GM12872 (cell line): ENCODE results near the gene CD59.

Experiments used
- TF ChIP-seq, protein P1 (sequence below): IDR thresholded peaks from 3 replicates; pipeline ENCODE4 v1.5.1; 2011; ENCODE audit warnings: low read depth, mild to moderate bottlenecking, low read length, moderate library complexity; ENCODE audit not compliant: insufficient read depth

CD59 gene

DNA sequence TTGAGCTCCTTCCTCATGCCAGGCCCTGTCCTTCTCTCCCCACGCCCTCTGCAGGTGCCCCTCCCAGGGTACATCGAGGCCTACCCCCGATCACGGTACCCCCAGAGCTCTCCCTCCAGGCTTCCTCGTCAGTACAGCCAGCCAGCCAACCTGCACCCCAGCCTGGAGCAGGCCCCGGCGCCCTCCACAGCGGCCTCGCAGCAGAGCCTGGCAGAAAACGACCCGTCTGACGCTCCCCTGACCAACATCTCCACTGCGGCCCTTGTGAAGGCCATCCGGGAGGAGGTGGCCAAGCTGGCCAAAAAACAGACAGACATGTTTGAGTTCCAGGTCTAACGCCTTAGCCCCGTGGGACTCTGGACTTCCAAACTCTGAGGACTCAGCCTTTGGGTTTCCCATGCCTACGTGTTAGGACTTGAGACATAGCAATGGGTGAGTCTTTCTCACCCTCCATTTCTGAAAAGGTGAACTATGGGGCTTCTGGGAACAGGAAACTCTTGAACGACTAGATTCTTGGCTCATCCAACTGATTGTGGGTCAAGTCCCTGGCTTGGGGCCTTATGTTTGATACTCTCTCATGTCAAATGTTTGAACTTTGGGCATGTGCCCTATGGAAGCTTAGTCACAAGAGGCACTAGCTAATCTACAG, 68.3 kb downstream of the CD59 start:
- TF ChIP-seq, protein P1, sequence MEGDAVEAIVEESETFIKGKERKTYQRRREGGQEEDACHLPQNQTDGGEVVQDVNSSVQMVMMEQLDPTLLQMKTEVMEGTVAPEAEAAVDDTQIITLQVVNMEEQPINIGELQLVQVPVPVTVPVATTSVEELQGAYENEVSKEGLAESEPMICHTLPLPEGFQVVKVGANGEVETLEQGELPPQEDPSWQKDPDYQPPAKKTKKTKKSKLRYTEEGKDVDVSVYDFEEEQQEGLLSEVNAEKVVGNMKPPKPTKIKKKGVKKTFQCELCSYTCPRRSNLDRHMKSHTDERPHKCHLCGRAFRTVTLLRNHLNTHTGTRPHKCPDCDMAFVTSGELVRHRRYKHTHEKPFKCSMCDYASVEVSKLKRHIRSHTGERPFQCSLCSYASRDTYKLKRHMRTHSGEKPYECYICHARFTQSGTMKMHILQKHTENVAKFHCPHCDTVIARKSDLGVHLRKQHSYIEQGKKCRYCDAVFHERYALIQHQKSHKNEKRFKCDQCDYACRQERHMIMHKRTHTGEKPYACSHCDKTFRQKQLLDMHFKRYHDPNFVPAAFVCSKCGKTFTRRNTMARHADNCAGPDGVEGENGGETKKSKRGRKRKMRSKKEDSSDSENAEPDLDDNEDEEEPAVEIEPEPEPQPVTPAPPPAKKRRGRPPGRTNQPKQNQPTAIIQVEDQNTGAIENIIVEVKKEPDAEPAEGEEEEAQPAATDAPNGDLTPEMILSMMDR = no peak

DNA sequence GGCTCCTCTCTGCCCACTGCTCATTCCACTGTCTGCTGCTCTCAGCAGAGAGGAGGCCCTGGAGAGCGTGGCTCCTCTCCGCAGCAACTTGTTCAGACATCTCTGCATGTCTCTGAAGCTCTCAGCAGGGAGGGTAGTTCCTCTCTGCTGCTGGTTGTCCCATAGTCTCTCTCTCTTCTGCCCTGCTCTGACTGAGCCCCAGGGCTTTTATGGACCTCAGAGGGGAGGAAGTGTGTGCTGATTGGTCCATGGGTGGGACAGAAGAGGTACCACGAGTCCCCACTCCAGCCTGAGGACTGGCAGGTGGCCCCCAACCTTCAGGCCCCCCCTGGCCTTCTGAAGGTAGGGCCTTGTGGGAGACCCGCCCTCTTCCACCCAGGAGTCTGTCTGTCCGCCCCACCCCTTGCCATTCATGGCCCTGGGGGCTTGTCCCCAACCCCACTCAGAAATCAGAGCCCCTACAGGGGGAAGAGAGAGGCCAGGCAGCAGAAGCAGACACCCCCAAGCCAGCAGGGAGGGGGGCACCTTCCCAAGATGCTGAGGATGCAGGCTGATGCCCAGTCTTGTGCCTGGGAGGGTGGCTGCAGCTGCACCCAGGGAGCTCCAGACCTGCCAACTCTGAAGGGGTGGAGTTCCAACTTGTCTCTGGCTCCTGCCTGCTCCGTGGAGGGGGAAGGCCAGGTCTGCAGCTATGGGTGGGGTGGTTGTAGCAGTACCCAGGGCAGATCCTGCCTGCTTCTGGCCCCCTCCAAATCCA, 70.7 kb downstream of the CD59 start:
- TF ChIP-seq, protein P1 = no peak

DNA sequence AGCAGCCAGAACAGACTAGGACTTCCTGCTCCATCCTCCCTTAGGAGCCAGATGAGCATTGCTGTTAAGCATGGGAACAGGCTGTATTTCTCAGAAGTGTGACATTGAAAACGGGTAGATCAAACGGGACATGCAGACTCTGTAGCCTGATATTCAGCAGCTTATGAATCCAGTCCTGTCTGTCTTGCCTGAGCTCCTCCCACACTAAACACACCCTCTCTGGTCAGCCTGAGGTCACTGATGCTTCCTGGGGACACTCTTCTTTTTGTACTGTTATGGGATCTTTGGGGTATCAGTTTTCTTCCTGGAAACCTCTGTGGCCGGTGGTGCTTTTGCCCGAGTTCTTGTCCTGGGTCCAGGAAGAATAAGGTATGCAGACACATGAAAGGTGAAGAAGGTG, 71.4 kb downstream of the CD59 start:
- TF ChIP-seq, protein P1 = no peak

DNA sequence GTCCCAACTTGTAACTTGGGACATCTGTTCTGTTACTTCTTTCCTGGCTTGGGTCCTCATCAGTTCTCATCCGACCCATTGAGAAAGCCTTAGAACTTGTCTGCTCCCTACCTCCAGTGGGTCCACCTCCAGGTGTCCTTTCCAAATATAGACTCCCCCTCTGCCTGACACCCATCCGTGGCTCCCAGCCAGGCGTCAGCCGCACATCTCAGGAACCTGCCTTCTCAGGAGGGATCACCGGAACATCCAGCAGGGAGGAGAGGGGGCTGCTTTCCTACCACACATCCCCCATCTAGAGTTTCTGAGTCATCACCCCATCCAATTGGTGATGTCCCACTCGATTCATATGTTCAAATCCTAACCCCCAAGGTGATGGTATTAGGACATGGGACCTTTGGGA, 72.1 kb downstream of the CD59 start:
- TF ChIP-seq, protein P1 = no peak

DNA sequence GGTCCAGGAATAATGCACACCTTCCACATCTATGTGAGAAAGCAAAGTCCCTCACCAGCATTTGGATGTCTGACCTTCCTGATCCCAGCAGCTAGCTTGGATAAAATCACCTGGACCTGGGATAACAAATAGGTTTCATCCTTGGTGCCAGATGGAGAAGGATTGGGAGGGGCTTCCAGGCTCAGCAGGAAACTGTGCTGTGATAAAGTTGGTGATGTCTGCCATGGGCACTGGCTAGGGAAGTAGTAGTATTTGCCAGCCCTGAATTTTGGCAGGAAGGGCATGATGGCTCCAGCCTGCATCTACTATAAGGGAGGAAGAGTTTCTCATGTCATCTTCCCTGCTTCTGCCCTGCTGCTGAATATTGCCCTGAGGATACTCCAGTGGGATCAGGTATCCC, 73.1 kb downstream of the CD59 start:
- TF ChIP-seq, protein P1 = no peak

DNA sequence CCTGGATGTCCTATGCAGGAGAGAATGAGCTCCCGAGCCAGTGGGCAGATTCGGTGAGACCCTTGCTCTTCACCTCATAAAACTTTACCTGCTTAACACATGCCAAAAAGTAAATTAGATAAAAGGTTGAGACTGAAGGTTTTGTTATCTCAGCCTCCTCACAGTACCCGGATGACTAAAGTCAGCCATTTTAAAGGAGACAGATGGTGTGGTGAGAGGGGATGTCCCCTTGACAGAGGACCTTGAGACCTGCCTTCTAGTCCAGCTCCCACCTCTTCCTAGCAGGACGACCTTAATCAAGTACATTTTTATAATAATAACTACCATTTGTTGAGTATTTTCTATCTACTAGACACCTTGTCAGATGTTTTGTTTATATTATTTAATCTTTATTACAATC, 75.3 kb downstream of the CD59 start:
- TF ChIP-seq, protein P1 = no peak

DNA sequence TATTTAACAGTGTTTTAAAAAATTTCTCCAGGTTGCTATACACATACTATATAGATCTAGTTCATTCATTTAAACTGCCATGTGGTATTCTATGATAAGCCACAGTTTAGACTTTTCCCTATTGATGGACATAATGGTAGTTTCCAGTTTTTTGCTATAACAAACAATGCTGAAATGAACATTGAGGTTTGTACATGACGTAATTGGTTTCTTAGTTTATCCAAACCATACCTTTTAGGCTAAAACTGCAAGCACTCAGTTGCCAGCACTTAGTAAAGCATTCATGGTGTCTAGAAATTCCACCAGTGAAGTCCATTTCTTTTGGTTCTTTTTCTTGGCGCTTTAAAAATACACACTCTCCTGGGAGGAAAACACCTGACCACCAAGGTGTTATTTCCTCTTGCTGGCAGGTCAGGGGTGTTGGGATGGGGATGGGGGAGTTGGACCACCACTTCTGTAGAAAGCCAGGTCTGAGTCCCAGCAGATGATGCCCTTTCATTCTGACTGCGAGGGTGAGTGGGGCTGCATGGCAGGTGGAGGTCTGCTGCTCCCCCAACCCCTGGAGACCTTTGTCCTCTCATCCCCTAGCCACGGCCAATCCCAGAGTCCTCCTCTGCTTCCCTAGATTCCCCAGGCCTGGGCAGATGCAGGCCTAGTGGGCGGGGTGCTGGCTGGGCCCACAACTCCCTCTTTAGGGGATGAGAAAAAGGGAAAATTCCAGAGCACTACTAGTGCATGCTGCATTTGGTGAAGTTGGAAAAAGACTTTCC, 76.7 kb downstream of the CD59 start:
- TF ChIP-seq, protein P1 = no peak
